Pancreas (tissue), 10 donors: Measurements from ENCODE around the gene ATP9B. TPM values are rescaled to one million over a fixed set of nuclear protein-coding genes. Genes with fewer than 3 reads are reported as not detected.

Experiments
- ATAC-seq, 4 donors: fragments of 200-7000 bp; cut with Tn5 transposase; one replicate each; pipeline versions ENCODE4 v1.8.0 to v1.9.1; 2020; ENCODE audit warnings: mild to moderate bottlenecking in 4 of 4, moderate library complexity in 4 of 4
- DNase-seq, 6 donors: peaks; one replicate each; pipeline ENCODE4 v3.0.0-alpha.2; 2020
- FAIRE-seq: peaks from 2 replicates; lab custom pipeline; 2012; peaks lifted over from hg19 to GRCh38; lab: Jason Lieb, UNC
- H3K27ac ChIP-seq, 4 donors: fragments of 200-600 bp; sonication (generic); 1 replicate in 3 of 4; 2 replicates in 1 of 4; pipeline versions ENCODE4 v1.5.0 to v1.8.0; 2020
- H3K27me3 ChIP-seq, 4 donors: fragments of 200-600 bp; one replicate each; pipeline ENCODE4 v1.8.0; 2021
- H3K36me3 ChIP-seq, 3 donors: fragments of 200-600 bp; sonication (generic) in 1 of 3; one replicate each; pipeline versions ENCODE4 v1.5.0 to v1.8.0; 2020 to 2021
- H3K4me1 ChIP-seq, 3 donors: fragments of 200-600 bp; one replicate each; pipeline ENCODE4 v1.8.0; 2021
- H3K4me3 ChIP-seq, 4 donors: fragments of 200-600 bp; sonication (generic) in 2 of 4; one replicate each; pipeline versions ENCODE4 v1.5.0 to v1.8.0; 2020 to 2021
- H3K9me3 ChIP-seq, 4 donors: fragments of 200-600 bp; one replicate each; pipeline ENCODE4 v1.8.0; 2021
- WGBS, 2 donors: extraction: QIAGEN DNeasy Blood & Tissue Kit; methylation state at CpG; one replicate each; pipeline ENCODE4 v1.1.7; 2013; 5-methylcytosine and 5-hydroxymethylcytosine counted together
- intact Hi-C, 3 donors: fragments of 100-400 bp; cut with DNase I; formaldehyde crosslinking; loops; one replicate each; pipeline versions ENCODE4 v1.11.1 to v1.14.2; 2022
- polyA plus RNA-seq, 2 donors: library from polyadenylated mRNA; stranded (reverse); fragments of 200-250 nt; gene quantifications; one replicate each; pipeline ENCODE4 v1.2.3, GENCODE V29; 2013
- total RNA-seq, 6 donors: library from RNA; stranded (reverse); fragmentation: NEBNext Ultra II Directional in 4 of 6; extraction: Animal tissue kit (Norgen Biotek cat#: 25700) in 4 of 6; gene quantifications; one replicate each; pipeline versions ENCODE4 v1.2.1 to v1.2.4, GENCODE V29; 2021 to 2023
- TF ChIP-seq, protein P1 (sequence below), 4 donors: fragments of 200-600 bp; sonication (generic) in 3 of 4; IDR thresholded peaks; one replicate each; pipeline versions ENCODE4 v1.5.0 to v1.8.0; 2021; ENCODE audit warnings: antibody characterized with exemption in 4 of 4
- donor health status: healthy with polysubstance abuse.
- donor health status: DM: no; HTN: no; CAD: no; lungs with moderate emphysema.
- donor health status: DM: no; HTN: no; CAD: no.
- donor health status: control.
- donor health status: control.
- donor health status: Bipolar disorder and iron deficiency.
- donor health status: DM: yes; HTN: yes; CAD: no.
- donor health status: DM: no; HTN: no; CAD: no.
- donor health status: DM: no; HTN: no; CAD: no.
- donor health status: DM: yes; HTN: yes; CAD: no.

ATP9B gene
- total and polyA plus RNA-seq, 8 donors: 10.2 to 19.0 (median 15.5) TPM

DNA sequence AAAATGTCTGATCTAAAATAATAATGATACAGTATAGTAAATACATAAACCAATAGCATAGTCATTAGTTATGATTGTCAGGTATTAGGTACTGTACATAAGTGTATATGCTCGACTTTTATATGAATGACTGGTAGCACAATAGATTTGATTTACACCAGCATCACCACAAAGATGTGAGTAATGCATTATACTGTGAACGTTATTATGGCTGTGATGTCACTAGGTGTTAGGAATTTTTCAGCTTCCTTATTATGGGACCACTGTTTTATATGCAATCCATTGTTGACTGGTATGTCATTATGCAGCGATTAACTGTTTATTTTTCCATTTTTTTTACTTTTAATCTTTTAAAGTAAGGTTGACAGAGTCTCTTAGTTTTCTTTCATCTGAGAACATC is 23.7 kb downstream of the ATP9B start:
- intact Hi-C loops: no loop called here
- Histone ChIP-seq H3K9me3 (no peaks in the 10 kb centered on the region), H3K4me3 (no peak overlapping the region), H3K27me3 (no peaks in the 10 kb centered on the region), H3K36me3 (no peaks in the 10 kb centered on the region), H3K27ac (no peak overlapping the region), H3K4me1 (no peaks in the 10 kb centered on the region)
- FAIRE-seq (no peak), ATAC-seq (no peak), DNase-seq (no peak)
- 61 to 70% methylated on average over 3 of the region's 3 CpGs for WGBS, 2 donors
- TF ChIP-seq, protein P1, sequence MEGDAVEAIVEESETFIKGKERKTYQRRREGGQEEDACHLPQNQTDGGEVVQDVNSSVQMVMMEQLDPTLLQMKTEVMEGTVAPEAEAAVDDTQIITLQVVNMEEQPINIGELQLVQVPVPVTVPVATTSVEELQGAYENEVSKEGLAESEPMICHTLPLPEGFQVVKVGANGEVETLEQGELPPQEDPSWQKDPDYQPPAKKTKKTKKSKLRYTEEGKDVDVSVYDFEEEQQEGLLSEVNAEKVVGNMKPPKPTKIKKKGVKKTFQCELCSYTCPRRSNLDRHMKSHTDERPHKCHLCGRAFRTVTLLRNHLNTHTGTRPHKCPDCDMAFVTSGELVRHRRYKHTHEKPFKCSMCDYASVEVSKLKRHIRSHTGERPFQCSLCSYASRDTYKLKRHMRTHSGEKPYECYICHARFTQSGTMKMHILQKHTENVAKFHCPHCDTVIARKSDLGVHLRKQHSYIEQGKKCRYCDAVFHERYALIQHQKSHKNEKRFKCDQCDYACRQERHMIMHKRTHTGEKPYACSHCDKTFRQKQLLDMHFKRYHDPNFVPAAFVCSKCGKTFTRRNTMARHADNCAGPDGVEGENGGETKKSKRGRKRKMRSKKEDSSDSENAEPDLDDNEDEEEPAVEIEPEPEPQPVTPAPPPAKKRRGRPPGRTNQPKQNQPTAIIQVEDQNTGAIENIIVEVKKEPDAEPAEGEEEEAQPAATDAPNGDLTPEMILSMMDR (IDR thresholded peaks at IDR 0.05): no peak

DNA sequence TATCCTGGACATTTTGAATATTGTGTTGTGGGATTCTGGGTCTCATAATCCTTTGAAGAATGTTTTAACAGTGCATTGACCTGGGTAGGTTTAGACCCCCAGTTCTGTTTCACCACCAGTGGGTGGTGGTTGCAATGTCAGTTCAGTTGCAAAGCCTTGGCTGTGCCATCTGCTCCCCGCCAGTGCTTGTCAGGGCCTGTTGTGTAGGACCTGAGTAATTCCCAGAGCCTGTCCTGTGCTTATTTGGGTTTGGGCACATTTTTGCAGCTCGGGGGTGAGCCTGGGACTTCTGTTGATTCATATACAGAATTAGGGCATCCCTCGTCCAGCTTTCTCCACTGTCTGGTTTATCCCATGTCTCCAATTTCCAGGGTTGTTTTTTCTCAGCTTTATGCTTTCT is 24.8 kb downstream of the ATP9B start:
- no peak overlapping the region for H3K4me3 ChIP-seq
- DNase-seq (no peak), FAIRE-seq (no peak), ATAC-seq (no peak)
- no peaks in the 10 kb centered on the region for H3K36me3 ChIP-seq
- intact Hi-C loops: no loop called here
- no peak overlapping the region for H3K27ac ChIP-seq
- H3K4me1 ChIP-seq: no peaks in the 10 kb centered on the region
- TF ChIP-seq, protein P1 (IDR thresholded peaks at IDR 0.05): no peak
- H3K27me3 ChIP-seq: no peaks in the 10 kb centered on the region
- no peaks in the 10 kb centered on the region for H3K9me3 ChIP-seq
- WGBS, 2 donors: 91 to 98% methylated on average over 3 of the region's 3 CpGs

DNA sequence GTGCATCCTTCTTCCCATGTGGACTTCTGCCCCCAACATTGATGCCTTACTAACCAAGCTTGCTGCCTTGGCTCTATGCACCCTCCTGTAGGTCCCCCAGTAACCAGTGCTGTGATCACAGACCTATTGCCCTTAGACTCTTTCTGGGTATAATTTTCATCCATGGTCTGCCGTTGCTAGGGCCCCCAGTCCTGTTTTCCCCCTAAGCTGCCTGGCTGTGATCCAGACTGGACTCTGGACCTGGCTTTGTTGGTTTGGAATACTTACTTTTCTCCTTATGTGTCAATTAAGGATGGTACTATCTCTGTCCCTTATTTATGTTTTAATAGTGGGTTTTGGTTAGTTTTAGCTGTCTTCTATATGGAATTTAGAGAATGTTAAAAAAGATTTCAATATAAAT is 26.0 kb downstream of the ATP9B start:
- intact Hi-C loops: no loop called here
- no peaks in the 10 kb centered on the region for H3K9me3 ChIP-seq
- no peaks in the 10 kb centered on the region for H3K4me1 ChIP-seq
- 27 to 35% methylated on average over 1 of the region's 1 CpG for WGBS, 2 donors
- DNase-seq: no peak
- H3K27me3 ChIP-seq: no peaks in the 10 kb centered on the region
- H3K27ac ChIP-seq: no peak overlapping the region
- TF ChIP-seq, protein P1 (IDR thresholded peaks at IDR 0.05): no peak
- FAIRE-seq: no peak
- no peak overlapping the region for H3K4me3 ChIP-seq
- ATAC-seq: no peak
- H3K36me3 ChIP-seq: no peaks in the 10 kb centered on the region

DNA sequence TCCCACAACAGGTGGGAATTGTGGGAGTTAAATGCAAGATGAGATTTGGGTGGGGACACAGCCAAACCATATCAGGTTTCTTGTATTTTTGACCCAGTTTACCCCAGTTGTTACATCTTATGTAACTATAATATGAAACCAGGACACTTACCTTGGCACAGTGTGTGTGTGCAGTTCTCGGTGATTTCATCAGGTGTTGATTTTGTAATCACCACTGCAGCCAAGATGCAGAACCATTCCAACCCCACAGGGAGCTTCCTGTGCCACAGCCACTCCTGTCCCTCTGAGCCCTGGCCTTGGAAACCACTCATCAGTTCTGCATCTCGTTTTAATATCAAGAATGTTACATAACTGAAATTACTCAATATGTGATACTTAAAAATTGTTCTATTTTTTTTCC is 31.8 kb downstream of the ATP9B start:
- H3K27me3 ChIP-seq: no peaks in the 10 kb centered on the region
- 71 to 82% methylated on average over 2 of the region's 2 CpGs for WGBS, 2 donors
- intact Hi-C loops: no loop called here
- ATAC-seq (no peak), DNase-seq (no peak), FAIRE-seq (no peak)
- H3K9me3 ChIP-seq: no peaks in the 10 kb centered on the region
- no peak overlapping the region for H3K4me3 ChIP-seq
- H3K36me3 ChIP-seq: no peaks in the 10 kb centered on the region
- no peaks in the 10 kb centered on the region for H3K4me1 ChIP-seq
- TF ChIP-seq, protein P1 (IDR thresholded peaks at IDR 0.05): no peak
- H3K27ac ChIP-seq: no peak overlapping the region

DNA sequence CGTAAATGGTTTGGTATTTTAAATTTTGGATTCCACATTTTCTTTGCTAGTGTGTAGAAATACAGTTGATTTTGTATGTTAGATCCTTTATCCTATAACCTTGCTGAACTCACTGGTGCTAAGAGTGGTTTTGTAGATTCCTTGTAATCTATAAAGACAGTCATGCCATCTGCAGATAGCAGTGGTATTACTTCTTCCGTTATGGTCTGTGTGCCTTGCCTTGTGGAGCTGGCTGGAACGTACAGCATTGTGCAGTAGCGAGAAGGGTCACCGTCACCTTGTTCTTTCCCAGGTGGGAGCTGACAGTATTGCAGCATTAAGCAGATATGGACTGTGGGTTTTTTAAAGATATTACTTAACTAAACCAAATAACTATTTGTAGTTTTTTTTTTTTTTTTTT is 33.7 kb downstream of the ATP9B start:
- Histone ChIP-seq H3K9me3 (no peaks in the 10 kb centered on the region), H3K36me3 (no peaks in the 10 kb centered on the region), H3K4me3 (no peak overlapping the region), H3K4me1 (no peaks in the 10 kb centered on the region), H3K27ac (no peak overlapping the region), H3K27me3 (no peaks in the 10 kb centered on the region)
- DNase-seq (no peak), FAIRE-seq (no peak), ATAC-seq (no peak)
- TF ChIP-seq, protein P1 (IDR thresholded peaks at IDR 0.05): no peak
- 97% methylated on average over 5 of the region's 5 CpGs for WGBS, 2 donors
- intact Hi-C loops: no loop called here
